A549 (cell line): ENCODE results near the gene ELF5. TPM values are rescaled to one million over a fixed set of nuclear protein-coding genes. Genes with fewer than 3 reads are reported as not detected.

Experiments used
- ATAC-seq, 2 experiments: fragments of 200-7000 bp in 1 of 2; fragments of >200 bp in 1 of 2; cut with Nextera tagmentation in 1 of 2; cut with Tn5 transposase in 1 of 2; 3 replicates each; pipeline versions ENCODE4 v1.8.0 to v1.9.1; 2018 to 2020; ENCODE audit warnings: mild to moderate bottlenecking in 1 of 2, moderate library complexity in 1 of 2
- CTCF ChIA-PET: fragments of 300-600 bp; sonication (Branson Sonifier 250); formaldehyde crosslinking; extraction: SDS; loops from one replicate; lab custom pipeline; 2021; ENCODE audit warnings: antibody characterized with exemption, inconsistent platforms; lab: Yijun Ruan, JAX
- POLR2A ChIA-PET: fragments of 350-600 bp; formaldehyde crosslinking; extraction: SDS; loops from one replicate; lab custom pipeline; 2021; ENCODE audit warnings: antibody characterized with exemption, inconsistent platforms; lab: Yijun Ruan, JAX
- DNase-seq, 2 experiments: peaks; one replicate each; pipeline versions ENCODE4 v3.0.0 to v3.0.0-alpha.2; 2011 to 2016; ENCODE audit warnings: low read depth in 1 of 2, low spot score in 1 of 2
- FAIRE-seq: peaks from 2 replicates; lab custom pipeline; 2011; peaks lifted over from hg19 to GRCh38; lab: Jason Lieb, UNC
- H3K27ac ChIP-seq, 2 experiments: fragments of >200 bp; sonication (Bioruptor Twin); formaldehyde crosslinking; 3 replicates each; pipeline ENCODE4 v1.5.1; 2016 to 2017
- H3K4me1 ChIP-seq: fragments of >200 bp; sonication (Bioruptor Twin); formaldehyde crosslinking; 3 replicates; pipeline ENCODE4 v1.6.1; 2016
- H3K4me2 ChIP-seq: fragments of >200 bp; sonication (Bioruptor Twin); formaldehyde crosslinking; 3 replicates; pipeline ENCODE4 v1.6.1; 2016
- H3K4me3 ChIP-seq: fragments of >200 bp; sonication (Bioruptor Twin); formaldehyde crosslinking; 3 replicates; pipeline ENCODE4 v1.5.1; 2016
- H3K9me3 ChIP-seq: fragments of >200 bp; sonication (Bioruptor Twin); formaldehyde crosslinking; 3 replicates; pipeline ENCODE4 v1.6.1; 2016
- ATOH8 ChIP-seq: fragments of 250-450 bp; sonication (Bioruptor Pico); IDR thresholded peaks from 2 replicates; pipeline ENCODE4 v1.5.0; 2020; ENCODE audit warnings: low read depth, mild to moderate bottlenecking, moderate library complexity
- BHLHE40 ChIP-seq: IDR thresholded peaks from 2 replicates; pipeline ENCODE4 v1.6.1; 2012; ENCODE audit warnings: low read depth, low read length, inconsistent platforms
- CHD2 ChIP-seq: fragments of 150-350 bp; IDR thresholded peaks from 2 replicates; pipeline ENCODE4 v1.6.1; 2014; ENCODE audit warnings: low read length; ENCODE audit not compliant: partially characterized antibody
- CHD4 ChIP-seq: fragments of 200-600 bp; sonication (generic); IDR thresholded peaks from 2 replicates; pipeline ENCODE4 v1.6.1; 2016; ENCODE audit warnings: antibody characterized with exemption, mild to moderate bottlenecking, borderline replicate concordance
- EHF ChIP-seq: fragments of 250-450 bp; sonication (Bioruptor Pico); IDR thresholded peaks from 2 replicates; pipeline ENCODE4 v1.5.0; 2020; ENCODE audit warnings: mild to moderate bottlenecking
- ELK1 ChIP-seq: fragments of 150-350 bp; IDR thresholded peaks from 2 replicates; pipeline ENCODE4 v1.6.1; 2014; ENCODE audit warnings: low read depth, mild to moderate bottlenecking, low read length
- FOSL2 ChIP-seq, 2 experiments: fragments of 450-650 bp in 1 of 2; fragments of >200 bp in 1 of 2; sonication (Bioruptor Twin) in 1 of 2; formaldehyde crosslinking; IDR thresholded peaks; 2 replicates each; pipeline versions ENCODE4 v1.5.0 to v1.6.1; 2016 to 2020; ENCODE audit warnings: mild to moderate bottlenecking in 1 of 2, moderate library complexity in 1 of 2
- FOXS1 ChIP-seq: fragments of 250-450 bp; sonication (Bioruptor Pico); IDR thresholded peaks from 2 replicates; pipeline ENCODE4 v1.5.0; 2020; ENCODE audit warnings: mild to moderate bottlenecking, moderate library complexity
- HOXB5 ChIP-seq: fragments of 250-450 bp; sonication (Bioruptor Pico); IDR thresholded peaks from 2 replicates; pipeline ENCODE4 v1.5.0; 2020; ENCODE audit warnings: mild to moderate bottlenecking, moderate library complexity
- JUN ChIP-seq, 2 experiments: fragments of >200 bp; sonication (Bioruptor Twin); formaldehyde crosslinking; IDR thresholded peaks; 2 replicates in 1 of 2; 3 replicates in 1 of 2; pipeline ENCODE4 v1.6.1; 2016 to 2017
- KDM5A ChIP-seq: fragments of 200-600 bp; sonication (generic); IDR thresholded peaks from 2 replicates; pipeline ENCODE4 v1.6.1; 2016; ENCODE audit warnings: antibody characterized with exemption, mild to moderate bottlenecking
- MAFK ChIP-seq: fragments of 450-650 bp; IDR thresholded peaks from 2 replicates; pipeline ENCODE4 v1.6.1; 2014; ENCODE audit not compliant: partially characterized antibody
- NPAS2 ChIP-seq: fragments of 250-450 bp; sonication (Bioruptor Pico); IDR thresholded peaks from 2 replicates; pipeline ENCODE4 v1.8.0; 2022; ENCODE audit warnings: mild to moderate bottlenecking, moderate library complexity, borderline replicate concordance
- PHF8 ChIP-seq: fragments of 200-600 bp; sonication (generic); IDR thresholded peaks from 2 replicates; pipeline ENCODE4 v1.6.1; 2016; ENCODE audit warnings: low read depth, mild to moderate bottlenecking, antibody characterized with exemption, moderate library complexity, borderline replicate concordance
- RAD21 ChIP-seq, 2 experiments: fragments of >200 bp in 1 of 2; sonication (Bioruptor Twin) in 1 of 2; formaldehyde crosslinking in 1 of 2; IDR thresholded peaks in 1 of 2; conservative IDR thresholded peaks in 1 of 2; 2 replicates in 1 of 2; 3 replicates in 1 of 2; pipeline ENCODE4 v1.6.1; 2012 to 2018; ENCODE audit warnings: inconsistent platforms in 1 of 2
- RARB ChIP-seq: fragments of 250-450 bp; sonication (Bioruptor Pico); IDR thresholded peaks from 2 replicates; pipeline ENCODE4 v1.8.0; 2021; ENCODE audit warnings: mild to moderate bottlenecking, moderate library complexity
- RNF2 ChIP-seq: fragments of 200-600 bp; sonication (generic); IDR thresholded peaks from 2 replicates; pipeline ENCODE4 v1.6.1; 2016; ENCODE audit warnings: low read depth, mild to moderate bottlenecking, antibody characterized with exemption, moderate library complexity, borderline replicate concordance
- SMC3 ChIP-seq: fragments of >200 bp; sonication (Bioruptor Twin); formaldehyde crosslinking; IDR thresholded peaks from 3 replicates; pipeline ENCODE4 v1.6.1; 2018; ENCODE audit warnings: inconsistent platforms
- TFCP2L1 ChIP-seq: fragments of 250-450 bp; sonication (Bioruptor Pico); IDR thresholded peaks from 2 replicates; pipeline ENCODE4 v1.5.0; 2021; ENCODE audit warnings: mild to moderate bottlenecking
- ZFP36 ChIP-seq: fragments of 450-650 bp; IDR thresholded peaks from 2 replicates; pipeline ENCODE4 v1.6.1; 2014; ENCODE audit warnings: borderline replicate concordance; ENCODE audit not compliant: partially characterized antibody
- ZNF302 ChIP-seq: fragments of 250-450 bp; sonication (Bioruptor Pico); IDR thresholded peaks from 2 replicates; pipeline ENCODE4 v1.9.0; 2021; ENCODE audit warnings: inconsistent platforms, mild to moderate bottlenecking, moderate library complexity
- ZSCAN20 ChIP-seq: fragments of 250-450 bp; sonication (Bioruptor Pico); IDR thresholded peaks from 2 replicates; pipeline ENCODE4 v1.8.0; 2022; ENCODE audit warnings: mild to moderate bottlenecking, moderate library complexity
- WGBS: methylation state at CpG from one replicate; pipeline ENCODE4 v1.1.6; 2017; ENCODE audit errors: missing lambda C conversion rate; 5-methylcytosine and 5-hydroxymethylcytosine counted together
- polyA plus RNA-seq, 4 experiments: library from polyadenylated mRNA; depleted of rRNA in 3 of 4; stranded (reverse); fragments of >200 nt; fragmentation: RNase III in 1 of 4; extraction: RNeasy Plus Mini Kit Qiagen cat#74134 plus additional on column Dnase treatment in 1 of 4; gene quantifications; 2 replicates in 3 of 4; 3 replicates in 1 of 4; pipeline ENCODE4 v1.2.3, GENCODE V29; 2011 to 2017
- TF ChIP-seq, protein P1 (sequence below): IDR thresholded peaks from 2 replicates; pipeline ENCODE4 v1.6.1; 2012; ENCODE audit warnings: low read depth, borderline replicate concordance
- TF ChIP-seq, protein P2 (sequence below): fragments of >200 bp; sonication (Bioruptor Twin); formaldehyde crosslinking; IDR thresholded peaks from 2 replicates; pipeline ENCODE4 v1.6.1; 2016
- TF ChIP-seq, protein P3 (sequence below): fragments of >200 bp; sonication (Bioruptor Twin); formaldehyde crosslinking; IDR thresholded peaks from 3 replicates; pipeline ENCODE4 v1.5.1; 2016

The ELF5 gene
- polyA plus RNA-seq, 2 of the 4 experiments (the other 2 are of a cell fraction): 0.04 TPM; not detected in 1

DNA sequence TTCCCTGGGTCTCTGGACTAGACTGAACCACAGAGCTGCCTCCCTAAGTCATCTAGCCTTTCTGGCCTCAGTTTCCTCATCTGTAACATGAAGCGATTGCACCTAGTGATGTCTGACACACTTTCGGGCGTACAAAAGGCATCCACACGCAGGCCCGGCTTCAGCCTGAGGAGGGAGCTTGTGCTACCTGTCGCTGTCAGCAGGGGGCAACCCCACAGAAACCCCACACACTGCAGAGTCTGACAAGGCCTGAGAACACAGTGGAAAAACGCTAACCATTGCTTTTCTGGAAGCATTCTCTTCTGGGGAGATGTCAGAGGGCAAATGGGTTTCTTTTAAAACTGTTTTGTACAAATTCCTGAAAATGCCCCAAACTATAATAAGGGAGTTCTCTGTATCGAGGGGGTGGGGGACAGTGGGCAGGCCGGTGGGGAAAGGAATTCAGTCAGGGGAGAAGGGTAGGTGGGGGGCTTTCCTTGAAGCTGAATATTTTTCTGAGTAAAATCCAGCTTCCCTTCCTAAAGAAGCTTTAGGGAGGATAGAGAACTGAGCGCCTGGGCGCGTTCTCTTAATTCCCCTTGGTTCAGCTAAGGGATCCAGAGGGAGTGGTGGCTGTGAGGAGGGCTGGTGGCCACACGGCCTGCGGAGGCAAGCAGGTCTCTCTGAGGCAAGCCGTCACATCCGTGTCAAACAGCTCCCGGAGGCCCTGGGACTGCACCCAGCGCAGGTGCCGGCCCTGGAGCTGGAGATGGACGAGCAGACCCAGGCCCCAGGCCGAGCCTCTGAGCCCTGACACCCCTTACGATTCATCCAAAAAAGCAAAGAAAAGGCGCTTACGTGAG lies 533 bp downstream of the ELF5 start:
- Histone ChIP-seq H3K4me2 (no peak overlapping the region), H3K4me1 (no peaks in the 10 kb centered on the region), H3K9me3 (no peaks in the 10 kb centered on the region), H3K27ac (peak overlapping the region in 1 of 2 experiments; percentile 52; a peak in 3 of 6 replicates), H3K4me3 (no peak overlapping the region)
- ChIA-PET CTCF (interaction anchor here (0.5 to 4.8 kb wide), 47 partner anchors 9 to 928 kb away, joined by 3 to 89 read pairs (median 4); partner anchors contain the start of gene SLC1A2), POLR2A (interaction anchor here (0.6 kb wide), 1 partner anchor 402 kb away, joined by 3 read pairs; no protein-coding TSS in a partner anchor)
- FAIRE-seq: no peak
- WGBS: 65% methylated on average over 22 of the region's 24 CpGs
- TF ChIP-seq ZFP36 (no peak), TFCP2L1 (CRISPR knock-in tag) (no peak), FOSL2 (IDR thresholded peaks at IDR 0.05) (no peak), FOSL2 (CRISPR knock-in tag; IDR thresholded peaks at IDR 0.05) (no peak), JUN (IDR thresholded peaks at IDR 0.05) (no peak), NPAS2 (CRISPR knock-in tag) (no peak), CHD4 (no peak), KDM5A (no peak), RAD21 (conservative IDR thresholded peaks at IDR 0.05 in 1 of 2, IDR thresholded peaks at IDR 0.05 in 1 of 2) (peak; percentile 71 to 74), SMC3 (peak; percentile 88), ZNF302 (CRISPR knock-in tag) (no peak), FOXS1 (CRISPR knock-in tag) (no peak), PHF8 (no peak), CHD2 (no peak), BHLHE40 (no peak), ATOH8 (CRISPR knock-in tag) (no peak), RNF2 (no peak), ZSCAN20 (CRISPR knock-in tag) (no peak)
- TF ChIP-seq, protein P1, sequence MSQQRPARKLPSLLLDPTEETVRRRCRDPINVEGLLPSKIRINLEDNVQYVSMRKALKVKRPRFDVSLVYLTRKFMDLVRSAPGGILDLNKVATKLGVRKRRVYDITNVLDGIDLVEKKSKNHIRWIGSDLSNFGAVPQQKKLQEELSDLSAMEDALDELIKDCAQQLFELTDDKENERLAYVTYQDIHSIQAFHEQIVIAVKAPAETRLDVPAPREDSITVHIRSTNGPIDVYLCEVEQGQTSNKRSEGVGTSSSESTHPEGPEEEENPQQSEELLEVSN: no peak
- TF ChIP-seq, protein P2, sequence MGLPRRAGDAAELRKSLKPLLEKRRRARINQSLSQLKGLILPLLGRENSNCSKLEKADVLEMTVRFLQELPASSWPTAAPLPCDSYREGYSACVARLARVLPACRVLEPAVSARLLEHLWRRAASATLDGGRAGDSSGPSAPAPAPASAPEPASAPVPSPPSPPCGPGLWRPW: no peak
- TF ChIP-seq, protein P3, sequence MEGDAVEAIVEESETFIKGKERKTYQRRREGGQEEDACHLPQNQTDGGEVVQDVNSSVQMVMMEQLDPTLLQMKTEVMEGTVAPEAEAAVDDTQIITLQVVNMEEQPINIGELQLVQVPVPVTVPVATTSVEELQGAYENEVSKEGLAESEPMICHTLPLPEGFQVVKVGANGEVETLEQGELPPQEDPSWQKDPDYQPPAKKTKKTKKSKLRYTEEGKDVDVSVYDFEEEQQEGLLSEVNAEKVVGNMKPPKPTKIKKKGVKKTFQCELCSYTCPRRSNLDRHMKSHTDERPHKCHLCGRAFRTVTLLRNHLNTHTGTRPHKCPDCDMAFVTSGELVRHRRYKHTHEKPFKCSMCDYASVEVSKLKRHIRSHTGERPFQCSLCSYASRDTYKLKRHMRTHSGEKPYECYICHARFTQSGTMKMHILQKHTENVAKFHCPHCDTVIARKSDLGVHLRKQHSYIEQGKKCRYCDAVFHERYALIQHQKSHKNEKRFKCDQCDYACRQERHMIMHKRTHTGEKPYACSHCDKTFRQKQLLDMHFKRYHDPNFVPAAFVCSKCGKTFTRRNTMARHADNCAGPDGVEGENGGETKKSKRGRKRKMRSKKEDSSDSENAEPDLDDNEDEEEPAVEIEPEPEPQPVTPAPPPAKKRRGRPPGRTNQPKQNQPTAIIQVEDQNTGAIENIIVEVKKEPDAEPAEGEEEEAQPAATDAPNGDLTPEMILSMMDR: peak; percentile 69
- peak; percentile 92 to 99 for ATAC-seq
- DNase-seq: peak; percentile 74 to 81

- Histone ChIP-seq H3K4me1 (peaks cover 3% of the 10 kb centered on the region; the same call in 1 of the 3 replicates), H3K4me2 (no peak overlapping the region), H3K4me3 (no peak overlapping the region), H3K9me3 (no peaks in the 10 kb centered on the region)
- DNase-seq (no peak), FAIRE-seq (no peak)
- WGBS: 91% methylated on average over 2 of the region's 2 CpGs
- ChIA-PET POLR2A (no interaction called here), CTCF (interaction anchor here (0.6 to 4.8 kb wide), 5 partner anchors 9 to 381 kb away, joined by 3 to 89 read pairs (median 4); no protein-coding TSS in a partner anchor)
- TF ChIP-seq MAFK: no peak
- no peak for TF ChIP-seq EHF
- TF ChIP-seq PHF8: no peak
- TF ChIP-seq ELK1: no peak
- no peak for TF ChIP-seq RARB (CRISPR knock-in tag)
- TF ChIP-seq HOXB5 (CRISPR knock-in tag): no peak
- TF ChIP-seq, all 56 proteins: peak for 0
- H3K27ac ChIP-seq: no peak overlapping the region
- no peak for ATAC-seq
Measured at GRCh38 chr11:34510673-34511072, 2.9 kb downstream of the ELF5 start.
